Measurements from ENCODE around the gene S100A1.

Gene S100A1

GRCh38 chr1:153583976-153584375 is 44.3 kb upstream of the S100A1 start:
- Histone ChIP-seq H4K20me1 (ENCODE audit: insufficient read depth, low read length, poor library complexity, severe bottlenecking) (no peaks in the 10 kb centered on the region), H3K79me2 (ENCODE audit: insufficient read depth, low read length) (no peaks in the 10 kb centered on the region), H3K9me2 (replicated peaks; ENCODE audit: low read depth, low read length) (no peaks in the 10 kb centered on the region), H3F3A (ENCODE audit: low read depth) (no peaks in the 10 kb centered on the region), H2AFZ (ENCODE audit: low read length) (no peak overlapping the region; the same call in 1 of the 2 replicates), H3K4me1 (ENCODE audit: insufficient read depth, low read length, poor library complexity, severe bottlenecking) (no peaks in the 10 kb centered on the region), H3K4me2 (ENCODE audit: low read depth, low read length, poor library complexity, severe bottlenecking) (no peak overlapping the region), H3K9me3 (ENCODE audit: insufficient read depth, low read depth, low read length) (no peaks in the 10 kb centered on the region), H3K27me3 (ENCODE audit: insufficient read depth, low read length, poor library complexity, severe bottlenecking) (no peaks in the 10 kb centered on the region), H3K9ac (ENCODE audit: low read depth, low read length, poor library complexity, severe bottlenecking) (no peak overlapping the region), H3K36me3 (ENCODE audit: insufficient read depth, low read length) (no peaks in the 10 kb centered on the region), H3K4me3 (ENCODE audit: low read length, poor library complexity, severe bottlenecking) (no peak overlapping the region)
- TF ChIP-seq CTCF (conservative IDR thresholded peaks at IDR 0.05; ENCODE audit: low read length) (no peak), EZH2phosphoT487 (IDR thresholded peaks at IDR 0.05; ENCODE audit: borderline replicate concordance) (no peak)

- H3K27me3 ChIP-seq (ENCODE audit: insufficient read depth, low read length, poor library complexity, severe bottlenecking): no peaks in the 10 kb centered on the region
- no peaks in the 10 kb centered on the region for H3F3A ChIP-seq (ENCODE audit: low read depth)
- H3K4me3 ChIP-seq (ENCODE audit: low read length, poor library complexity, severe bottlenecking): no peak overlapping the region
- no peaks in the 10 kb centered on the region for H3K79me2 ChIP-seq (ENCODE audit: insufficient read depth, low read length)
- no peaks in the 10 kb centered on the region for H3K9me2 ChIP-seq (replicated peaks; ENCODE audit: low read depth, low read length)
- H3K4me2 ChIP-seq (ENCODE audit: low read depth, low read length, poor library complexity, severe bottlenecking): no peak overlapping the region
- H3K9ac ChIP-seq (ENCODE audit: low read depth, low read length, poor library complexity, severe bottlenecking): no peak overlapping the region
- no peaks in the 10 kb centered on the region for H3K4me1 ChIP-seq (ENCODE audit: insufficient read depth, low read length, poor library complexity, severe bottlenecking)
- H3K9me3 ChIP-seq (ENCODE audit: insufficient read depth, low read depth, low read length): no peaks in the 10 kb centered on the region
- H3K36me3 ChIP-seq (ENCODE audit: insufficient read depth, low read length): no peaks in the 10 kb centered on the region
- no peak overlapping the region for H2AFZ ChIP-seq (ENCODE audit: low read length)
- no peak for TF ChIP-seq CTCF (conservative IDR thresholded peaks at IDR 0.05; ENCODE audit: low read length)
- TF ChIP-seq EZH2phosphoT487 (IDR thresholded peaks at IDR 0.05; ENCODE audit: borderline replicate concordance): no peak
- no peaks in the 10 kb centered on the region for H4K20me1 ChIP-seq (ENCODE audit: insufficient read depth, low read length, poor library complexity, severe bottlenecking)
Observed at GRCh38 chr1:153585006-153585405, 43.2 kb upstream of the S100A1 start.

GRCh38 chr1:153586347-153586746 is 41.9 kb upstream of the S100A1 start:
- no peaks in the 10 kb centered on the region for H3K79me2 ChIP-seq (ENCODE audit: insufficient read depth, low read length)
- no peaks in the 10 kb centered on the region for H3K9me2 ChIP-seq (replicated peaks; ENCODE audit: low read depth, low read length)
- H3K4me3 ChIP-seq (ENCODE audit: low read length, poor library complexity, severe bottlenecking): no peak overlapping the region
- no peaks in the 10 kb centered on the region for H3K9me3 ChIP-seq (ENCODE audit: insufficient read depth, low read depth, low read length)
- H3K36me3 ChIP-seq (ENCODE audit: insufficient read depth, low read length): no peaks in the 10 kb centered on the region
- H3K27me3 ChIP-seq (ENCODE audit: insufficient read depth, low read length, poor library complexity, severe bottlenecking): no peaks in the 10 kb centered on the region
- no peak overlapping the region for H3K9ac ChIP-seq (ENCODE audit: low read depth, low read length, poor library complexity, severe bottlenecking)
- TF ChIP-seq CTCF (conservative IDR thresholded peaks at IDR 0.05; ENCODE audit: low read length) (no peak), EZH2phosphoT487 (IDR thresholded peaks at IDR 0.05; ENCODE audit: borderline replicate concordance) (no peak)
- no peak overlapping the region for H3K4me2 ChIP-seq (ENCODE audit: low read depth, low read length, poor library complexity, severe bottlenecking)
- H2AFZ ChIP-seq (ENCODE audit: low read length): no peak overlapping the region
- H3F3A ChIP-seq (ENCODE audit: low read depth): no peaks in the 10 kb centered on the region
- no peaks in the 10 kb centered on the region for H3K4me1 ChIP-seq (ENCODE audit: insufficient read depth, low read length, poor library complexity, severe bottlenecking)
- H4K20me1 ChIP-seq (ENCODE audit: insufficient read depth, low read length, poor library complexity, severe bottlenecking): no peaks in the 10 kb centered on the region

All from Loucy (cell line).